ENCODE measurements around the gene BMPR1A. TPM values are rescaled to one million over a fixed set of nuclear protein-coding genes. Genes with fewer than 3 reads are reported as not detected.

The BMPR1A gene
- total RNA-seq, 1 experiment from 2014 or later: 104 TPM

- TF ChIP-seq FOXP4 (CRISPR knock-in tag; IDR thresholded peaks at IDR 0.05) (0 out of 2 replicates have a peak, but pooled peaks have one; percentile 14), ZBTB21 (CRISPR knock-in tag; IDR thresholded peaks at IDR 0.05; ENCODE audit: borderline replicate concordance) (no peak), ZNF416 (CRISPR knock-in tag; IDR thresholded peaks at IDR 0.05) (peak; percentile 18; the same call in 1 of the 2 replicates), E2F5 (CRISPR knock-in tag; IDR thresholded peaks at IDR 0.05) (peak; percentile 23; the same call in 1 of the 2 replicates), ELF4 (CRISPR knock-in tag; IDR thresholded peaks at IDR 0.05; ENCODE audit: low read depth) (no peak), EMX1 (CRISPR knock-in tag; IDR thresholded peaks at IDR 0.05) (no peak), NR3C1 (CRISPR knock-in tag; conservative IDR thresholded peaks at IDR 0.05; ENCODE audit: low read depth) (no peak), SOX15 (CRISPR knock-in tag; IDR thresholded peaks at IDR 0.05) (no peak), ZNF281 (CRISPR knock-in tag; IDR thresholded peaks at IDR 0.05) (0 out of 2 replicates have a peak, but pooled peaks have one; percentile 19), RELA (CRISPR knock-in tag; IDR thresholded peaks at IDR 0.05; ENCODE audit: borderline replicate concordance) (0 out of 2 replicates have a peak, but pooled peaks have one; percentile 34), ETV6 (CRISPR knock-in tag; IDR thresholded peaks at IDR 0.05) (peak; percentile 50), TP53 (CRISPR knock-in tag; IDR thresholded peaks at IDR 0.05) (no peak), AR (CRISPR knock-in tag; IDR thresholded peaks at IDR 0.05) (no peak), HMGA2 (CRISPR knock-in tag; IDR thresholded peaks at IDR 0.05) (no peak), MXD4 (CRISPR knock-in tag; IDR thresholded peaks at IDR 0.05; ENCODE audit: borderline replicate concordance) (no peak)
These were observed 494 bp upstream of the BMPR1A start (continued) for GRCh38 chr10:86755740-86756510.

GRCh38 chr10:86757113-86757972 is 924 bp downstream of the BMPR1A start:
- ATAC-seq (no peak), DNase-seq (ENCODE audit: low spot score) (no peak)
- ChIA-PET POLR2A (interaction anchor here (0.7 to 1.5 kb wide), 4 partner anchors 13 to 141 kb away, joined by 3 to 5 read pairs (median 4); no protein-coding TSS in a partner anchor), CTCF (interaction anchor here (0.8 to 2.4 kb wide), 6 partner anchors 18 to 141 kb away, joined by 3 to 11 read pairs (median 4); no protein-coding TSS in a partner anchor)
- H3K27ac Mint-ChIP-seq: peak overlapping the region; percentile 86
- peaks cover 59% of the 10 kb centered on the region for H3K4me1 Mint-ChIP-seq
- H3K27me3 Mint-ChIP-seq (ENCODE audit: low read depth): no peaks in the 10 kb centered on the region
- H3K36me3 Mint-ChIP-seq: peaks cover 10% of the 10 kb centered on the region
- peak overlapping the region; percentile 86 for H3K4me3 Mint-ChIP-seq
- H3K9me3 Mint-ChIP-seq: no peaks in the 10 kb centered on the region
- TF ChIP-seq JAZF1 (CRISPR knock-in tag; IDR thresholded peaks at IDR 0.05) (no peak), NFYB (CRISPR knock-in tag; conservative IDR thresholded peaks at IDR 0.05; ENCODE audit: low read depth) (0 out of 2 replicates have a peak, but pooled peaks have one; percentile 12), ZBTB21 (CRISPR knock-in tag; IDR thresholded peaks at IDR 0.05; ENCODE audit: borderline replicate concordance) (no peak), ZNF121 (CRISPR knock-in tag; IDR thresholded peaks at IDR 0.05) (no peak), OVOL2 (CRISPR knock-in tag; IDR thresholded peaks at IDR 0.05; ENCODE audit: borderline replicate concordance) (no peak), FOXP1 (CRISPR knock-in tag; IDR thresholded peaks at IDR 0.05; ENCODE audit: borderline replicate concordance) (peak; percentile 53; the same call in 1 of the 2 replicates), HMGXB4 (CRISPR knock-in tag; IDR thresholded peaks at IDR 0.05) (0 out of 2 replicates have a peak, but pooled peaks have one; percentile 6)
